NCI-H146 treated with DMSO at 0.1 percent for 48 hours (cell line): ENCODE measurements around the gene CDK5.
A peak's percentile ranks its signal among the peaks of the same experiment; 100 is the strongest.

Source experiments
- DNase-seq: peaks from one replicate; lab custom pipeline; 2025; ENCODE audit not compliant: unreplicated experiment; lab: John Stamatoyannopoulos, UW

CDK5 gene

GRCh38 chr7:151087245-151088018, 29.7 kb upstream of the CDK5 start:
- DNase-seq, result no peak

DNA sequence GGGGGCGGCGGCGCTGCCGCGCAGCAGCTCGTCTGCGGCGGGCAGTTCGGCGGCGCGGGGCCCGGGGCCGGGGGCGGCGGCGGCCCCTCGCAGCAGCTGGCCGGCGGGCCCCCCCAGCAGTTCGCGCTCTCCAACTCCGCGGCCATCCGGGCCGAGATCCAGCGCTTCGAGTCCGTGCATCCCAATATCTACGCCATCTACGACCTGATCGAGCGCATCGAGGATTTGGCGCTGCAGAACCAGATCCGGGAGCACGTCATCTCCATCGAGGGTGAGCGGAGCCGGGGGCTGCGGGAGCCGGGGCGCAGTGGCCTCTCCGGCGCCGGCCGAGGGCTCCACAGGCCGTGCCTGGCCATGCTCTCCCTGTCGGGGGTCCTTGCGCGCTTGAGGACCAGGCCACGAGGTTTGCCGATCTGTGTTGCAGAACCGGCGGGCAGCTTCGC, 29.1 kb upstream of the CDK5 start:
- DNase-seq, result no peak

- DNase-seq, result peak; percentile 81
Measured at GRCh38 chr7:151085691-151086620, 28.3 kb upstream of the CDK5 start, which contains the start of gene AGAP3. Gene AGAP3, plus strand, starts transcription at chr7:151086475. Its CDS starts 267 bp downstream, at chr7:151086742.

DNA sequence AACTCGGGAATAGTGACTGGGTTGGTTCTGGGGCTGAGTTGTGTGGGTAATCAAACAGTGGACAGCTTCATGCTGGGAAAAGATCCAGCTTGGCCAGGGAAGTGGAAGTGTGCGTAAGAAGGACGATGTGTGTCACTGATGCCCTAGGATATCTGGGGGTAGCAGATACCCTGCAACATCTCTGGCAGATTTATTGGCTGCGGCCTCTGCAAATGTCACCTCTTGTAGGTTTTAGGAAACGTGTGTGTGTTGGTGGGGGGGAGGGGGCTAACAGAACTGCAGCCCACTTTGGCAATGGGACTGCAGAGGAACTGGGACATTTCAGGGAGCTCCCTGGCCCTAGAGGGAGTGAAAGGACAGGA, 27.6 kb upstream of the CDK5 start:
- DNase-seq, result no peak

GRCh38 chr7:151083824-151084160, 26.1 kb upstream of the CDK5 start:
- no peak for DNase-seq

DNA sequence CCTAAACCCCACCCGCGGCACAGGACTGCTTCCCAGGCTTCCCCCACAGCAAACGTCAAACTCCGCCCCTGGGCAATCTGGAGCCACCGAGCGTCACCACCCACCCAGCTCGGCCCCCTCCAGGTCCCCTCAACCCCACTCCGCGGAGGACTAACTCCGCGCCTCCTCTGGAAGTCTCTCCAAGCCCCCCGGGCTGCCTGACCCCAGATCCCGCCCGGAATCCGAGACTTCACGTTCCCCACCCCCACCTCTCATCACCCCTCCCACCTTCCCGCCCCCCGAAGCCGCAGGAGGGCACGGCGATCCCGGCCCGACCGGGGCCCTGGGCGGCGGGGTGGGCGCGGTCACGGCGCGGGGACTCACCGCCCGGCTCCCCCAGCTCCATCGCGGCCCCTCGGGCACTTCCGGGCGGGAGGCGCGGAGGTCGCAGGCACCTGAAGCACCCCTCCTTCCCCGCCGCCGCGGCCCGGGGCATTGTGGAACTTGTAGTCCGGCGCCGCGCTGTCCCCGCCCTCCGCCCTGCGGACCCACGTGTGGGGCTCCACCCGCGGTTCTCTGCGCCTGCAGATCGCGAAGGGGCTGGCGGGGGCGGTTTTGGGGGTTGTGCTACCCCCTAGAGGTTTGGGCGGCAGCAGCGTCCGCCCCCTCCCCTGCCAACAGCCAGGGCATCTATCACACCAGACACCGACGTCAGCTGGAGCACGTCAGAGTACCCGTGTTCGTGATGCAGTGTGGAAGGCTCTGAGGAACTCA, 25.6 kb upstream of the CDK5 start, which contains the start of gene TMUB1:
TSS of gene TMUB1 (minus strand) at position 423 of the 753 bp plus-strand sequence. CDS start 930 bp downstream, outside the sequence.
- DNase-seq, result peak; percentile 56

DNA sequence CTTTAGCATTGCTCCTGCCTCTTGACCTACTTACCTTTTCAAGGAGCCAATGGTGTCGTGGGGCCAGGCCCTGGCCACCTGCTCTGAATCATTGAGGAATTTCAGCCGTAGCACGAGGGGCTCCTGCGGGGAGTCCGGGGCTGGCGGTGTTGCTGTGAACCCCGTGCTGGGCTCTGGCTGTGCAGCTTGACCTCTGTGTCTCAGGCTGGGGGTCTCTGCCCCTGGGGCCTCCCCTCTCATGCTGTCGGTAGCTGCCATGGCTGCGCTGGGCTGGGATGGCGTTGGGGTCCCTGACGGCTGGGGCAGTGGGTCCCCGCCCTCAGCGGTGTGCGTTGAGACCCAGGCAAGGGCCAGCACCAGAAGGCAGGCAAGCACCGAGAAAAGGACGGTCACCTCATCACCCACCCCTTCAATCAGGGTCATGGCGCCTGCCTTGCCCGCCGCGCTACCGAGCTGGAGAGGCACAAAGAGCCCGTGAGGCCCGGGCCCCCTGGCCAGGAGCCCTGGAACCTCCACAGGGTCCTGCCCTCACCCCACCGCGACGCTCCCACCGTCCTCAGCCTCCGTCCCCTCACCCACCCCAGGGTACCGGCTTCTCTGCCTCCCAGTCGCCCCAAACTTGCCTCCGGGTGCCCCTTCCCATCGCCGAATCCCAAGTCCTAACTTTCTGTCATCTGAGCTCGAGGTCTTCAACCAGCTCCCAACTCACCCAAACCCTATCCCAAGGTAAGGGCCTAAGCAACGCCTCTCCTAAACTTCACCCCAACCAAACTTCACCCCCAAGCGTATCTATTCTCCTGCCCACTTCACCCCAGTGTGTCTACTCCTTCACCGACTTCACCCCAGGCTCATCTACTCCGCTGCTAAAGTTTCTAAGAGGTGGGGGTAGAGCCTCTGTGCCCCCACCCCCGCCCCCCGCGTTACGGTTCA, 24.7 kb upstream of the CDK5 start:
- no peak for DNase-seq

DNA sequence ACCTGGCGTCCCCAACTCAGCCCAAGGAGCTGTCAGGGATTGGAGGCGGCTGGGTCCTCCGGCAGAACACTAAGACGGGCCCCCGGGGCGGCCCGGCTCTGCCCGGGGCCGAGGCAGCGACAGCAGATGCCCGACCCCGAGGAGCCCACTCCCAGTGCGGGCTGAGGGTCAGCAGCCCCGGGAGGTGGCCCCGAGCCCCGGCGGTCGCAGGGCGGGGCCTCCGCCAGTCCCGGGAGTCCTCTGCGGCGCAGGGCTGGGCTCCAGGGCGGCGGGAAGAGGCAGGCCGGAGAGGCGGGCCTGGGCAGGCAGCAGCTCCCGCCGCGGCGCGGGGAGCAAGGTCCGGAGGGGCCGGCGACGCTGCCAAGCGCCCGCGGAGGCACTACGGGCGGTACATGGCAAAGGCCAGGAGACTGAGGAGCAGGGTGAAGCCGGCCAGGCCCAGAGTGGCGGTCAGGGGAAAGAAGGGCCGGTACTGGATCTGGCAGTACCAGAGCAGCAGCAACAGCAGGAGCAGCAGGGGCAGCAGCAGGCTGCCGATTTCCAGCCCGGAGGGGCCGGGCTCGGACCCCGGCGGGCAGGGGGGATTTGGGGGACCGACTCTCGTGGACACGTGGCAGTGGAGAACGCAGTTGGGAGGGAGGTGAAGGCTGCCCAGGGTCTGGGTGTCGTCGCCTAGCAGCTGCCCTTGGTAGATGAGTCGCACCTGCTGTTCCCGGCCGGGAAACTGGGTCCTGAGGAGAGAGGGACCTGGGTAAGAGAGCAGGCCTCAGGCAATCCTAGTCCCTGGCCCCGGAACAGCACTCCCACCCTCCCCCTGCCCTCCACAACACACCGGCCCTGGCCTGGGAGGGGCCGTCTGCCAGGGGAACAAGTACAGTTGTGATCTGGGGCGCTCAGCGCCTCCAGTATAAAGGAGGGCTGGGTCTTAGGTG, 23.7 kb upstream of the CDK5 start:
- no peak for DNase-seq

DNA sequence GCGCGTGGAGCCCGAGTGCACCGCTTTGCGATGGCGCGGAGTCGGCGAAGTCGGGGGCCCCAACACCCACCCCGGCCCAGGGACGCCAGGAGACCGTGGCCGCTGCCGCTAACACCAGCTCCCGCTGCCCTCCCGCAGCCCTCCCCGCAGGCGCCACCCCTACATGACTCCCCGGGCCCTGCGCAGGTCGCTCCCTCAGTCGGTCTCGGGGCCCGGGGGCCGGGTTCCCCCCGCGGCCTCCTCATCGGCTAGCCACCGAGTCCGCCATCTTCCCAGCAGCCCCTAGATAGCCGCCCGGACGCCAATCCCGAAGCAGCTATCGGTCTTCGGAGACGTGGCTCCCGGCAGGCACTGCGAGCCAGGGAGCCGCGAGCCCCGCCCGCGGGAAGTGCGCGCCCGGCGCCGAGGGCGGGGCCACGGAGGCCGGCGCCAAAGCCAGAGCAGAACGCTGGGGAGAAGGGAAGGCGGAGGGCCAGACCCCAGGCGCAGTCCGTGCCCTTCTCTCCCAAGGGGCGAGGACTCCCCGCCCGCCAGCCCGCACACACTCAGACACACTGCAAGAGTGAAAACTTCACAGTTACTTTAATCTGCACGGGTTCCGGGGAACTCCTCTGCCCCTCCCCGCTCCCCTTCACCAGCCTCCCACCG, 22.9 kb upstream of the CDK5 start, which contains the start of gene FASTK:
TSS of gene FASTK (minus strand) at position 288 of the 648 bp plus-strand sequence. CDS start at position 245, 43 bp downstream.
- peak; percentile 74 for DNase-seq

DNA sequence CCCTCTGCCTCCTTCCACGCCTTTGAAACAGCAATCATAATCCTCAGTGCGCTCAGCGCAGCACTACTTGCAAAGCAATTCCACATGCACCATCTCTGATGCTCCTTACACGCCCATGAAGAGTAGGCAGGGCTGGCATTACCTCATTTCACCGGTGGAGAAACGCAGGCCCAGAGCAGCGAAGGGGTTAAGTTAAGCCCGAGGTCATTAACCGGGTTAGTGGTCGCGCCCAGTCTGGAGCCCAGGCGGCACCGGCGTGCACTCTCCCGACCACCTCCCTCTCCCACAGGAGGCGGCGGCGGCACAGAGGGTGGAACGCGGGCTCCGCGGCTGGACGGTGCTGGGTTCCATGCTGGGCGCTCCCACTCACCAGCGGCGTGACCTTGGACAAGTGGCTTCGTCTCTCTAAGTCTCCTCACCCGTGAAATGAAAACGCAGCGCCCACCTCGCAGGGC, 22.4 kb upstream of the CDK5 start:
- DNase-seq, result no peak

- no peak for DNase-seq
Measured at GRCh38 chr7:151079199-151079910, 21.7 kb upstream of the CDK5 start.

GRCh38 chr7:151078233-151079040, 20.7 kb upstream of the CDK5 start:
- DNase-seq, result no peak

DNA sequence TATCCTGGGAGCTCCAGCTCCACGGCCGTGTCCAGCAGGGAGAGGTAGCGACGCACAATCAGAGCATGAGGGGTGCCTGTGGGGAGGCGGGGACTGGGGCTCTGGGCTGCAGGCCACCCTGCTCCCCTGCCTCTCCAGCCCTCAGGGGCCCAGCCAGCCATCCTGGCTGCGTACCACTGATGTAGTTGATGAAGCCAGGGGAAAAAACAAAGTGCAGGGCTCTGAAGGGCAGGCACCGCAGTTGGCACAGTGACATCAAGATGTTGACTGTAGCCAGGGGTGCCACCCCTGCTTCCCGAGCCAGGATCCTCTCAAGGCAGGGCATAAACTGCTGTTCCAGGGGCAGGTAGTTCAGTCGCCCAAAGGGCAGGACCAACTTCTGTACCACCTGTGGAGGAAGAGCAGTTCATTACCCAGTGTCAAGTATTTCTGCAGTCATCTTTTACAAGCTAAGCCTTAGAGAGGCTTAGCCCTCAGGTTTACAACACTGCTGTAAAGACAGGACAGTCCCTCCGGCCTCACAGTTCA, 20.1 kb upstream of the CDK5 start:
- DNase-seq, result no peak

- no peak for DNase-seq
Measured at GRCh38 chr7:151076863-151077704, 19.4 kb upstream of the CDK5 start.

DNA sequence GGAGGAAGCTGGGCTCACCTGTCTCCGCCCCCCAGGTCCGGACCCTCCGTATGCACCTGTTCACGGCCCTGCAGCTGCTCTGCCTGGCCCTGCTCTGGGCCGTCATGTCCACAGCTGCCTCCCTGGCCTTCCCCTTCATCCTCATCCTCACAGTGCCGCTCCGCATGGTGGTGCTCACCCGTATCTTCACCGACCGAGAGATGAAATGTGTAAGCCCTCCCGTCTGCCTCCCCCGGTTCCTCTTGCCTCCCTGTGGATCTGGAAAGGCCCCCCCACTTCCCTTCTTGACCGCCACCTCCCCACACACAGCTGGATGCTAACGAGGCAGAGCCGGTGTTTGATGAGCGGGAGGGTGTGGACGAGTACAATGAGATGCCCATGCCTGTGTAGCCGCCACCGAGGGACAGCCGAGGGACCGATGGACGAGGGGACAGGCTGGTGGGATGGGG, 18.3 kb upstream of the CDK5 start:
- DNase-seq, result no peak

DNA sequence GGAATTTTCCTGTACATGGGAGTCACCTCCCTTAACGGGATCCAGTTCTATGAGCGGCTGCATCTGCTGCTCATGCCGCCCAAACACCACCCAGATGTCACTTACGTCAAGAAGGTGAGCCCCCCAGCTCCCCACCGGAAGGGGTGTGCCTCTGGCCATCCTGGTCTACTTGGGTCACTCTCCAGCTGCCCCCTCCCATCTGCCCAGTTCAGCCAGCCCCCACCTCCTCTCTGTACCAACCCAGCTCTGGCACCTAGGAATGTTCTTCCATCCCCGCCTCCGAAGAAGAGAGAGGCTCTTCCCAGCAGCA, 17.9 kb upstream of the CDK5 start:
- no peak for DNase-seq
